GM12878 (cell line): ENCODE measurements around the gene XPO6. TPM values are rescaled to one million over a fixed set of nuclear protein-coding genes. Genes with fewer than 3 reads are reported as not detected.

Source experiments
- ATAC-seq: fragments of 200-7000 bp; cut with Tn5 transposase; 3 replicates; pipeline ENCODE4 v1.9.1; 2020; ENCODE audit warnings: mild to moderate bottlenecking, moderate library complexity
- BruUV-seq: library from RNA; stranded (reverse); fragments of 400-500 nt; replicated peaks from 2 replicates; lab custom pipeline; 2021; lab: Mats Ljungman, UMichigan
- CTCF ChIA-PET: fragments of 300-600 bp; sonication (Branson Sonifier 250); formaldehyde crosslinking; extraction: SDS; loops from one replicate; lab custom pipeline; 2021; ENCODE audit warnings: inconsistent platforms; lab: Yijun Ruan, JAX
- POLR2A ChIA-PET: fragments of 350-600 bp; formaldehyde crosslinking; extraction: SDS; loops from one replicate; lab custom pipeline; 2021; ENCODE audit warnings: inconsistent platforms; lab: Charles Lee
- RAD21 ChIA-PET: fragments of 300-600 bp; sonication (Branson Sonifier 250); formaldehyde crosslinking; loops from one replicate; lab custom pipeline; 2023; ENCODE audit warnings: antibody characterized with exemption; ENCODE audit not compliant: unreplicated experiment; lab: Charles Lee
- SMC1A ChIA-PET: fragments of 300-600 bp; sonication (Branson Sonifier 250); formaldehyde crosslinking; loops from one replicate; lab custom pipeline; 2023; ENCODE audit not compliant: unreplicated experiment, uncharacterized antibody; lab: Charles Lee
- DNase-seq: peaks from one replicate; pipeline ENCODE4 v3.0.0-alpha.2; 2011; ENCODE audit warnings: low read depth, low spot score
- FAIRE-seq: peaks from 3 replicates; lab custom pipeline; 2011; peaks lifted over from hg19 to GRCh38; lab: Jason Lieb, UNC
- H2AFZ ChIP-seq: 2 replicates; pipeline ENCODE4 v1.6.0; 2011; ENCODE audit warnings: low read depth, low read length, control low read depth; ENCODE audit not compliant: control insufficient read depth
- H3K27ac ChIP-seq: 2 replicates; pipeline ENCODE4 v1.5.1; 2011; ENCODE audit warnings: control low read depth; ENCODE audit not compliant: control insufficient read depth, insufficient read depth
- H3K27me3 ChIP-seq, 2 experiments: replicated peaks in 1 of 2; 2 replicates each; pipeline versions ENCODE4 v1.6.0 to v1.6.1; 2011; ENCODE audit warnings: low read length in 1 of 2; ENCODE audit not compliant: control insufficient read depth in 2 of 2, insufficient read depth in 2 of 2
- H3K36me3 ChIP-seq, 2 experiments: 2 replicates each; pipeline ENCODE4 v1.5.1; 2011; ENCODE audit warnings: low read length in 1 of 2; ENCODE audit not compliant: control insufficient read depth in 2 of 2, insufficient read depth in 2 of 2
- H3K4me1 ChIP-seq: 2 replicates; pipeline ENCODE4 v1.6.1; 2011; ENCODE audit warnings: mild to moderate bottlenecking, low read length, moderate library complexity, mixed read lengths; ENCODE audit not compliant: control insufficient read depth, insufficient read depth
- H3K4me2 ChIP-seq: 2 replicates; pipeline ENCODE4 v1.6.0; 2011; ENCODE audit warnings: control low read depth; ENCODE audit not compliant: control insufficient read depth, insufficient read depth
- H3K4me3 ChIP-seq: fragments of 200-600 bp; sonication (generic); 2 replicates; pipeline ENCODE4 v1.5.1; 2016
- H3K79me2 ChIP-seq: 2 replicates; pipeline ENCODE4 v1.6.0; 2011; ENCODE audit warnings: low read length; ENCODE audit not compliant: control insufficient read depth, insufficient read depth
- H3K9ac ChIP-seq: 2 replicates; pipeline ENCODE4 v1.8.0; 2011; ENCODE audit warnings: low read length, control low read depth, mixed read lengths; ENCODE audit not compliant: control insufficient read depth, insufficient read depth
- H3K9me3 ChIP-seq: replicated peaks from 3 replicates; pipeline ENCODE4 v1.5.1; 2011; ENCODE audit warnings: mild to moderate bottlenecking, low read length; ENCODE audit not compliant: control insufficient read depth, insufficient read depth
- H4K20me1 ChIP-seq: 2 replicates; pipeline ENCODE4 v1.6.0; 2011; ENCODE audit not compliant: control insufficient read depth, insufficient read depth
- CBFB ChIP-seq: IDR thresholded peaks from 2 replicates; pipeline ENCODE4 v1.6.1; 2016; ENCODE audit warnings: antibody characterized with exemption, low read depth
- ESRRA ChIP-seq: IDR thresholded peaks from 2 replicates; pipeline ENCODE4 v1.6.1; 2012; ENCODE audit warnings: mild to moderate bottlenecking, low read length, improper control_type of control experiment
- LARP7 ChIP-seq: fragments of 450-650 bp; IDR thresholded peaks from 2 replicates; pipeline ENCODE4 v1.6.1; 2017; ENCODE audit warnings: mild to moderate bottlenecking
- MYB ChIP-seq: fragments of 150-350 bp; IDR thresholded peaks from 2 replicates; pipeline ENCODE4 v1.6.1; 2014; ENCODE audit warnings: mild to moderate bottlenecking, low read depth, low read length, borderline replicate concordance
- PAX5 ChIP-seq: IDR thresholded peaks from 2 replicates; pipeline ENCODE4 v1.6.1; 2011; ENCODE audit warnings: low read depth, low read length, borderline replicate concordance
- POLR2A ChIP-seq: IDR thresholded peaks from 2 replicates; pipeline ENCODE4 v1.6.1; 2011; ENCODE audit warnings: low read depth, mild to moderate bottlenecking, low read length
- POLR2AphosphoS5 ChIP-seq: IDR thresholded peaks from 2 replicates; pipeline ENCODE4 v1.6.1; 2011; ENCODE audit warnings: mild to moderate bottlenecking, low read length, inconsistent platforms
- SIN3A ChIP-seq: IDR thresholded peaks from 2 replicates; pipeline ENCODE4 v1.6.1; 2012; ENCODE audit warnings: low read depth, low read length, improper control_type of control experiment
- SMAD1 ChIP-seq: fragments of 450-650 bp; IDR thresholded peaks from 2 replicates; pipeline ENCODE4 v1.6.1; 2018; ENCODE audit warnings: mild to moderate bottlenecking, low read depth; ENCODE audit not compliant: partially characterized antibody
- SREBF2 ChIP-seq: IDR thresholded peaks from 2 replicates; pipeline ENCODE4 v1.6.1; 2012; ENCODE audit warnings: mild to moderate bottlenecking, low read length
- STAT3 ChIP-seq: IDR thresholded peaks from 2 replicates; pipeline ENCODE4 v1.6.1; 2011; ENCODE audit warnings: low read depth, low read length, improper control_type of control experiment
- TAF1 ChIP-seq: IDR thresholded peaks from 2 replicates; pipeline ENCODE4 v1.6.1; 2011; ENCODE audit warnings: mild to moderate bottlenecking, low read depth, low read length, borderline replicate concordance
- WGBS: methylation state at CpG from one replicate; pipeline ENCODE4 v1.1.6; 2016; ENCODE audit warnings: low lambda C conversion rate; ENCODE audit not compliant: insufficient replicate concordance, insufficient coverage; ENCODE audit errors: missing lambda C conversion rate; 5-methylcytosine and 5-hydroxymethylcytosine counted together
- in situ Hi-C: fragments of 300-500 bp; cut with MboI; formaldehyde crosslinking; loops from 9 replicates; pipeline ENCODE4 v1.14.3; 2018; ENCODE audit warnings: mixed read lengths
- intact Hi-C: fragments of 100-400 bp; cut with micrococcal nuclease; formaldehyde crosslinking; loops from one replicate; pipeline ENCODE4 v1.14.2; 2022; ENCODE audit not compliant: unreplicated experiment
- polyA plus RNA-seq, 11 experiments: library from polyadenylated mRNA; depleted of rRNA in 4 of 11; unstranded in 6 of 11; stranded (reverse) in 5 of 11; fragments of >200 nt; fragmentation: Nextera tagmentation in 4 of 11; fragmentation: Illumina TruSeq in 1 of 11; extraction: Ambion mirVana in 4 of 11; extraction: Trizol in 1 of 11; gene quantifications; 1 replicate in 1 of 11; 2 replicates in 10 of 11; pipeline versions ENCODE4 v1.2.1 to v1.2.3, GENCODE V29; 2011 to 2016; ENCODE audit warnings: inconsistent platforms in 2 of 11, missing spikeins in 2 of 11, low read depth in 1 of 11
- total RNA-seq, 4 experiments: library from RNA; depleted of rRNA in 3 of 4; stranded (reverse); fragments of >200 nt in 3 of 4; fragmentation: Illumina TruSeq in 1 of 4; extraction: Trizol in 1 of 4; gene quantifications; 2 replicates each; pipeline versions ENCODE4 v1.2.1 to v1.2.3, GENCODE V29; 2013 to 2021
- TF ChIP-seq, protein P1 (sequence below): fragments of 450-650 bp; IDR thresholded peaks from 2 replicates; pipeline ENCODE4 v1.6.1; 2017; ENCODE audit warnings: mild to moderate bottlenecking, low read depth, inconsistent platforms; ENCODE audit not compliant: poor library complexity, severe bottlenecking
- TF ChIP-seq, protein P2 (sequence below): fragments of 450-650 bp; IDR thresholded peaks from 2 replicates; pipeline ENCODE4 v1.6.1; 2018; ENCODE audit warnings: mild to moderate bottlenecking, low read depth, moderate library complexity; ENCODE audit not compliant: partially characterized antibody
- TF ChIP-seq, protein P3 (sequence below): fragments of 450-650 bp; IDR thresholded peaks from 2 replicates; pipeline ENCODE4 v1.6.1; 2017; ENCODE audit warnings: mild to moderate bottlenecking, moderate library complexity

Gene XPO6
- total and polyA plus RNA-seq, 10 of the 15 experiments (the other 5 are each of a cell fraction or from before 2014, with no cell fraction given), result 9.9 to 246 (median 110) TPM

DNA sequence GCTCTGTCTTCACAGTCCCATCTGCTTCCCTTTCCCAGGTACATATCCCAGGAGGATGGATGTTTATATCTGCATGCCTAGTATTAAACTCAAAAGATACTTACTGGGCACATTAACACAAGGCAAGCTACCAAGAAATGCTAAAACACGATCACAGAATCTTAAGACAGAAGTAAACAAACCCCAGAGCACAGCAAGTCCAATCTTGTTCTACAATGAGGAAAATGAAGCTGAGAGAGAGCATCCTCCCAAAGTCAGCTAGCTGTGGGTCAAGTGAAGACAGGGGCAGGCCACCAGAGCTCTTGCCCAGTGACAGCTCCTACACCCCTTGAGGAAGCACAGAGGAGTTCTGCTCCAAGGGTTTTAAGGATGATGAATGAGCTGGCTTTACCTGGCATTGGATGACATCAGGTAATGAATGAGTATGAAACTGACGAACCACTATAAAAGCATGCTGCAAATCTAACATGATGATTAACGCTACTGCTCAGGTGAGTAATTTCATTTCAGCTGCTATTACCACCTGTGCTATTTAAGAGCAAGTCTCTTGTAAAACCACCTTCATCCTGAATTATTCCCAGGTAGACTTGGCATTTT lies 20.3 kb downstream of the XPO6 start:
- peaks cover 2 to 22% of the 10 kb centered on the region in 2 experiments for H3K36me3 ChIP-seq
- no peak overlapping the region for H3K4me3 ChIP-seq
- peaks cover 86% of the 10 kb centered on the region for H3K79me2 ChIP-seq
- intact Hi-C loops, result no loop called here
- no peak overlapping the region for H3K27ac ChIP-seq
- WGBS, result 33% methylated on average over 3 of the region's 3 CpGs
- no peak overlapping the region for H3K9ac ChIP-seq
- H2AFZ ChIP-seq, result no peak overlapping the region
- no peak for FAIRE-seq
- CTCF ChIA-PET, result interaction anchor here (1.1 to 5.2 kb wide), 6 partner anchors 10 to 51 kb away, joined by 3 to 91 read pairs (median 6); partner anchors contain the start of gene XPO6
- POLR2A ChIA-PET, result interaction anchor here (0.7 to 1.6 kb wide), 5 partner anchors 15 to 804 kb away, joined by 3 to 5 read pairs (median 5); no protein-coding TSS in a partner anchor
- H4K20me1 ChIP-seq, result no peaks in the 10 kb centered on the region
- peaks cover 61% of the 10 kb centered on the region for H3K4me1 ChIP-seq
- DNase-seq, result no peak
- H3K9me3 ChIP-seq, result no peaks in the 10 kb centered on the region
- RAD21 ChIA-PET, result interaction anchor here (0.6 to 11.0 kb wide), 5 partner anchors 9 to 28 kb away, joined by 3 to 192 read pairs (median 7); partner anchors contain the start of gene XPO6
- in situ Hi-C loops, result no loop called here
- no peaks in the 10 kb centered on the region for H3K27me3 ChIP-seq
- no peak overlapping the region for H3K4me2 ChIP-seq
- SMC1A ChIA-PET, result interaction anchor here (0.8 to 15.4 kb wide), 6 partner anchors 11 to 49 kb away, joined by 3 to 272 read pairs (median 6); partner anchors contain the start of gene XPO6
- no peak for ATAC-seq
- BruUV-seq, result no TSS peak
- TF ChIP-seq PAX5, result no peak
- TF ChIP-seq ESRRA, result no peak
- no peak for TF ChIP-seq POLR2A
- TF ChIP-seq, protein P1, sequence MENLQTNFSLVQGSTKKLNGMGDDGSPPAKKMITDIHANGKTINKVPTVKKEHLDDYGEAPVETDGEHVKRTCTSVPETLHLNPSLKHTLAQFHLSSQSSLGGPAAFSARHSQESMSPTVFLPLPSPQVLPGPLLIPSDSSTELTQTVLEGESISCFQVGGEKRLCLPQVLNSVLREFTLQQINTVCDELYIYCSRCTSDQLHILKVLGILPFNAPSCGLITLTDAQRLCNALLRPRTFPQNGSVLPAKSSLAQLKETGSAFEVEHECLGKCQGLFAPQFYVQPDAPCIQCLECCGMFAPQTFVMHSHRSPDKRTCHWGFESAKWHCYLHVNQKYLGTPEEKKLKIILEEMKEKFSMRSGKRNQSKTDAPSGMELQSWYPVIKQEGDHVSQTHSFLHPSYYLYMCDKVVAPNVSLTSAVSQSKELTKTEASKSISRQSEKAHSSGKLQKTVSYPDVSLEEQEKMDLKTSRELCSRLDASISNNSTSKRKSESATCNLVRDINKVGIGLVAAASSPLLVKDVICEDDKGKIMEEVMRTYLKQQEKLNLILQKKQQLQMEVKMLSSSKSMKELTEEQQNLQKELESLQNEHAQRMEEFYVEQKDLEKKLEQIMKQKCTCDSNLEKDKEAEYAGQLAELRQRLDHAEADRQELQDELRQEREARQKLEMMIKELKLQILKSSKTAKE, result no peak
- no peak for TF ChIP-seq SREBF2
- no peak for TF ChIP-seq TAF1
- TF ChIP-seq SMAD1, result no peak
- TF ChIP-seq POLR2AphosphoS5, result no peak
- TF ChIP-seq, protein P2, sequence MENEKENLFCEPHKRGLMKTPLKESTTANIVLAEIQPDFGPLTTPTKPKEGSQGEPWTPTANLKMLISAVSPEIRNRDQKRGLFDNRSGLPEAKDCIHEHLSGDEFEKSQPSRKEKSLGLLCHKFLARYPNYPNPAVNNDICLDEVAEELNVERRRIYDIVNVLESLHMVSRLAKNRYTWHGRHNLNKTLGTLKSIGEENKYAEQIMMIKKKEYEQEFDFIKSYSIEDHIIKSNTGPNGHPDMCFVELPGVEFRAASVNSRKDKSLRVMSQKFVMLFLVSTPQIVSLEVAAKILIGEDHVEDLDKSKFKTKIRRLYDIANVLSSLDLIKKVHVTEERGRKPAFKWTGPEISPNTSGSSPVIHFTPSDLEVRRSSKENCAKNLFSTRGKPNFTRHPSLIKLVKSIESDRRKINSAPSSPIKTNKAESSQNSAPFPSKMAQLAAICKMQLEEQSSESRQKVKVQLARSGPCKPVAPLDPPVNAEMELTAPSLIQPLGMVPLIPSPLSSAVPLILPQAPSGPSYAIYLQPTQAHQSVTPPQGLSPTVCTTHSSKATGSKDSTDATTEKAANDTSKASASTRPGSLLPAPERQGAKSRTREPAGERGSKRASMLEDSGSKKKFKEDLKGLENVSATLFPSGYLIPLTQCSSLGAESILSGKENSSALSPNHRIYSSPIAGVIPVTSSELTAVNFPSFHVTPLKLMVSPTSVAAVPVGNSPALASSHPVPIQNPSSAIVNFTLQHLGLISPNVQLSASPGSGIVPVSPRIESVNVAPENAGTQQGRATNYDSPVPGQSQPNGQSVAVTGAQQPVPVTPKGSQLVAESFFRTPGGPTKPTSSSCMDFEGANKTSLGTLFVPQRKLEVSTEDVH, result no peak
- TF ChIP-seq CBFB, result no peak
- no peak for TF ChIP-seq SIN3A
- no peak for TF ChIP-seq STAT3
- TF ChIP-seq, protein P3, sequence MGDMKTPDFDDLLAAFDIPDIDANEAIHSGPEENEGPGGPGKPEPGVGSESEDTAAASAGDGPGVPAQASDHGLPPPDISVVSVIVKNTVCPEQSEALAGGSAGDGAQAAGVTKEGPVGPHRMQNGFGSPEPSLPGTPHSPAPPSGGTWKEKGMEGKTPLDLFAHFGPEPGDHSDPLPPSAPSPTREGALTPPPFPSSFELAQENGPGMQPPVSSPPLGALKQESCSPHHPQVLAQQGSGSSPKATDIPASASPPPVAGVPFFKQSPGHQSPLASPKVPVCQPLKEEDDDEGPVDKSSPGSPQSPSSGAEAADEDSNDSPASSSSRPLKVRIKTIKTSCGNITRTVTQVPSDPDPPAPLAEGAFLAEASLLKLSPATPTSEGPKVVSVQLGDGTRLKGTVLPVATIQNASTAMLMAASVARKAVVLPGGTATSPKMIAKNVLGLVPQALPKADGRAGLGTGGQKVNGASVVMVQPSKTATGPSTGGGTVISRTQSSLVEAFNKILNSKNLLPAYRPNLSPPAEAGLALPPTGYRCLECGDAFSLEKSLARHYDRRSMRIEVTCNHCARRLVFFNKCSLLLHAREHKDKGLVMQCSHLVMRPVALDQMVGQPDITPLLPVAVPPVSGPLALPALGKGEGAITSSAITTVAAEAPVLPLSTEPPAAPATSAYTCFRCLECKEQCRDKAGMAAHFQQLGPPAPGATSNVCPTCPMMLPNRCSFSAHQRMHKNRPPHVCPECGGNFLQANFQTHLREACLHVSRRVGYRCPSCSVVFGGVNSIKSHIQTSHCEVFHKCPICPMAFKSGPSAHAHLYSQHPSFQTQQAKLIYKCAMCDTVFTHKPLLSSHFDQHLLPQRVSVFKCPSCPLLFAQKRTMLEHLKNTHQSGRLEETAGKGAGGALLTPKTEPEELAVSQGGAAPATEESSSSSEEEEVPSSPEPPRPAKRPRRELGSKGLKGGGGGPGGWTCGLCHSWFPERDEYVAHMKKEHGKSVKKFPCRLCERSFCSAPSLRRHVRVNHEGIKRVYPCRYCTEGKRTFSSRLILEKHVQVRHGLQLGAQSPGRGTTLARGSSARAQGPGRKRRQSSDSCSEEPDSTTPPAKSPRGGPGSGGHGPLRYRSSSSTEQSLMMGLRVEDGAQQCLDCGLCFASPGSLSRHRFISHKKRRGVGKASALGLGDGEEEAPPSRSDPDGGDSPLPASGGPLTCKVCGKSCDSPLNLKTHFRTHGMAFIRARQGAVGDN, result no peak
- no peak for TF ChIP-seq MYB
- TF ChIP-seq LARP7, result no peak
